Panc1 (cell line): ENCODE measurements around the gene SLC44A3.

ENCODE experiments used
- POLR2AphosphoS5 ChIP-seq: IDR thresholded peaks from 2 replicates; pipeline ENCODE4 v1.6.1; 2012; ENCODE audit warnings: mild to moderate bottlenecking, low read depth, low read length, moderate library complexity
- SIN3A ChIP-seq: IDR thresholded peaks from 2 replicates; pipeline ENCODE4 v1.6.1; 2012; ENCODE audit warnings: low read depth, mild to moderate bottlenecking, low read length, moderate library complexity, borderline replicate concordance; ENCODE audit not compliant: insufficient read depth
- TCF7L2 ChIP-seq: IDR thresholded peaks from 2 replicates; pipeline ENCODE4 v1.6.1; 2011; ENCODE audit warnings: mild to moderate bottlenecking, low read depth, low read length, inconsistent platforms
- TF ChIP-seq, protein P1 (sequence below), 2 experiments: IDR thresholded peaks; 2 replicates each; pipeline ENCODE4 v1.6.1; 2011 to 2012; ENCODE audit warnings: low read depth in 2 of 2, control low read depth in 1 of 2, low read length in 1 of 2, mild to moderate bottlenecking in 1 of 2, moderate library complexity in 1 of 2; ENCODE audit not compliant: insufficient read depth in 1 of 2
- TF ChIP-seq, protein P2 (sequence below): fragments of 450-650 bp; IDR thresholded peaks from 2 replicates; pipeline ENCODE4 v1.5.1; 2017; ENCODE audit warnings: mild to moderate bottlenecking

DNA sequence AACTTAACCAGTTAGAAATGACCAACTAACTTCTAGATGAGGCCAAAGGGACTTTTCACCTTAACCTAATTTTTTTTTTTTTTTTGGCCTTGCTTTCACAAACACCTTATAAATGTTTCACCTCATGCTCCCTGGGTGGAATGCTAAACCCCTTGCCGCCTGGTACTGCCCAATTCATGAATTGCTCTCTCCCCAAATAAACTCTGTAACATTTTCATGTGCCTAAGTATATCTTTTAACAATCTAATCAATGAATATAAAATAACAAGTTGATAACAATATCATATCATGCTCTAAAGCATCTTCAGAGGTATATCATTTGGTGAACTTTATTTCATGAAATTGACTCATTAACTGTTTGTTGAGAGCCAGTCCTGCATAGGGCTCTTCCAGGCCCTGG lies 117.7 kb downstream of the SLC44A3 start:
- TF ChIP-seq, protein P1, sequence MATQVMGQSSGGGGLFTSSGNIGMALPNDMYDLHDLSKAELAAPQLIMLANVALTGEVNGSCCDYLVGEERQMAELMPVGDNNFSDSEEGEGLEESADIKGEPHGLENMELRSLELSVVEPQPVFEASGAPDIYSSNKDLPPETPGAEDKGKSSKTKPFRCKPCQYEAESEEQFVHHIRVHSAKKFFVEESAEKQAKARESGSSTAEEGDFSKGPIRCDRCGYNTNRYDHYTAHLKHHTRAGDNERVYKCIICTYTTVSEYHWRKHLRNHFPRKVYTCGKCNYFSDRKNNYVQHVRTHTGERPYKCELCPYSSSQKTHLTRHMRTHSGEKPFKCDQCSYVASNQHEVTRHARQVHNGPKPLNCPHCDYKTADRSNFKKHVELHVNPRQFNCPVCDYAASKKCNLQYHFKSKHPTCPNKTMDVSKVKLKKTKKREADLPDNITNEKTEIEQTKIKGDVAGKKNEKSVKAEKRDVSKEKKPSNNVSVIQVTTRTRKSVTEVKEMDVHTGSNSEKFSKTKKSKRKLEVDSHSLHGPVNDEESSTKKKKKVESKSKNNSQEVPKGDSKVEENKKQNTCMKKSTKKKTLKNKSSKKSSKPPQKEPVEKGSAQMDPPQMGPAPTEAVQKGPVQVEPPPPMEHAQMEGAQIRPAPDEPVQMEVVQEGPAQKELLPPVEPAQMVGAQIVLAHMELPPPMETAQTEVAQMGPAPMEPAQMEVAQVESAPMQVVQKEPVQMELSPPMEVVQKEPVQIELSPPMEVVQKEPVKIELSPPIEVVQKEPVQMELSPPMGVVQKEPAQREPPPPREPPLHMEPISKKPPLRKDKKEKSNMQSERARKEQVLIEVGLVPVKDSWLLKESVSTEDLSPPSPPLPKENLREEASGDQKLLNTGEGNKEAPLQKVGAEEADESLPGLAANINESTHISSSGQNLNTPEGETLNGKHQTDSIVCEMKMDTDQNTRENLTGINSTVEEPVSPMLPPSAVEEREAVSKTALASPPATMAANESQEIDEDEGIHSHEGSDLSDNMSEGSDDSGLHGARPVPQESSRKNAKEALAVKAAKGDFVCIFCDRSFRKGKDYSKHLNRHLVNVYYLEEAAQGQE (IDR thresholded peaks at IDR 0.05; ENCODE audit: insufficient read depth in 1 of 2, low read depth in 2 of 2, low read length in 1 of 2) = no peak
- TF ChIP-seq, protein P2, sequence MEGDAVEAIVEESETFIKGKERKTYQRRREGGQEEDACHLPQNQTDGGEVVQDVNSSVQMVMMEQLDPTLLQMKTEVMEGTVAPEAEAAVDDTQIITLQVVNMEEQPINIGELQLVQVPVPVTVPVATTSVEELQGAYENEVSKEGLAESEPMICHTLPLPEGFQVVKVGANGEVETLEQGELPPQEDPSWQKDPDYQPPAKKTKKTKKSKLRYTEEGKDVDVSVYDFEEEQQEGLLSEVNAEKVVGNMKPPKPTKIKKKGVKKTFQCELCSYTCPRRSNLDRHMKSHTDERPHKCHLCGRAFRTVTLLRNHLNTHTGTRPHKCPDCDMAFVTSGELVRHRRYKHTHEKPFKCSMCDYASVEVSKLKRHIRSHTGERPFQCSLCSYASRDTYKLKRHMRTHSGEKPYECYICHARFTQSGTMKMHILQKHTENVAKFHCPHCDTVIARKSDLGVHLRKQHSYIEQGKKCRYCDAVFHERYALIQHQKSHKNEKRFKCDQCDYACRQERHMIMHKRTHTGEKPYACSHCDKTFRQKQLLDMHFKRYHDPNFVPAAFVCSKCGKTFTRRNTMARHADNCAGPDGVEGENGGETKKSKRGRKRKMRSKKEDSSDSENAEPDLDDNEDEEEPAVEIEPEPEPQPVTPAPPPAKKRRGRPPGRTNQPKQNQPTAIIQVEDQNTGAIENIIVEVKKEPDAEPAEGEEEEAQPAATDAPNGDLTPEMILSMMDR = no peak
- TF ChIP-seq POLR2AphosphoS5 (no peak), SIN3A (no peak), TCF7L2 (no peak)
